ENCODE results near the gene TREX2. TPM values are rescaled to one million over a fixed set of nuclear protein-coding genes. Genes with fewer than 3 reads are reported as not detected.

The TREX2 gene
- total RNA-seq, 2 donors from 2014 or later = 0.94 TPM; not detected in 1

DNA sequence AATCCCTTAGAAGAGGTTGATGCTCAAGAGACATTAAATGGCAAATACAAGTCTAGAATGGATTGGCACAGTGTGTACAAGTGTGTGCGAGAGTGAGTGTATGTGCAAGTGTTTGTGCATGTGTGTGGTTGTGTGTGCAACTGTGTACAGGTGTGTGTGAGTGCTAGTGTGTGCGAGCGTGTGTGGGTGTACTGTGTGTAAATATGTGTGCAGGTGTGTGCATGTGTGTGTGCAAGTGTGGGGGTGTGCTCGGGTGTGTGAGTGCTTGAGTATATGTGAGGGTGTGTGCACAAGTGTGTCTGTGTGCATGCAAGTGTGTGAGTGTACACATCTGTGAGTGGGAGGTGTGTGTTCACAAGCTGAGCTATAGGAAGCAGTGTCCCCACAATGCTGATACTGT is 5.9 kb downstream of the TREX2 start:
- Histone ChIP-seq H3K4me3 (no peak overlapping the region), H3K27me3 (no peaks in the 10 kb centered on the region), H3K9me3 (no peaks in the 10 kb centered on the region), H3K4me1 (no peaks in the 10 kb centered on the region), H3K36me3 (no peaks in the 10 kb centered on the region), H3K27ac (no peak overlapping the region)
- TF ChIP-seq, protein P1, sequence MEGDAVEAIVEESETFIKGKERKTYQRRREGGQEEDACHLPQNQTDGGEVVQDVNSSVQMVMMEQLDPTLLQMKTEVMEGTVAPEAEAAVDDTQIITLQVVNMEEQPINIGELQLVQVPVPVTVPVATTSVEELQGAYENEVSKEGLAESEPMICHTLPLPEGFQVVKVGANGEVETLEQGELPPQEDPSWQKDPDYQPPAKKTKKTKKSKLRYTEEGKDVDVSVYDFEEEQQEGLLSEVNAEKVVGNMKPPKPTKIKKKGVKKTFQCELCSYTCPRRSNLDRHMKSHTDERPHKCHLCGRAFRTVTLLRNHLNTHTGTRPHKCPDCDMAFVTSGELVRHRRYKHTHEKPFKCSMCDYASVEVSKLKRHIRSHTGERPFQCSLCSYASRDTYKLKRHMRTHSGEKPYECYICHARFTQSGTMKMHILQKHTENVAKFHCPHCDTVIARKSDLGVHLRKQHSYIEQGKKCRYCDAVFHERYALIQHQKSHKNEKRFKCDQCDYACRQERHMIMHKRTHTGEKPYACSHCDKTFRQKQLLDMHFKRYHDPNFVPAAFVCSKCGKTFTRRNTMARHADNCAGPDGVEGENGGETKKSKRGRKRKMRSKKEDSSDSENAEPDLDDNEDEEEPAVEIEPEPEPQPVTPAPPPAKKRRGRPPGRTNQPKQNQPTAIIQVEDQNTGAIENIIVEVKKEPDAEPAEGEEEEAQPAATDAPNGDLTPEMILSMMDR (IDR thresholded peaks at IDR 0.05) = no peak
- DNase-seq (ENCODE audit: low spot score) = no peak

DNA sequence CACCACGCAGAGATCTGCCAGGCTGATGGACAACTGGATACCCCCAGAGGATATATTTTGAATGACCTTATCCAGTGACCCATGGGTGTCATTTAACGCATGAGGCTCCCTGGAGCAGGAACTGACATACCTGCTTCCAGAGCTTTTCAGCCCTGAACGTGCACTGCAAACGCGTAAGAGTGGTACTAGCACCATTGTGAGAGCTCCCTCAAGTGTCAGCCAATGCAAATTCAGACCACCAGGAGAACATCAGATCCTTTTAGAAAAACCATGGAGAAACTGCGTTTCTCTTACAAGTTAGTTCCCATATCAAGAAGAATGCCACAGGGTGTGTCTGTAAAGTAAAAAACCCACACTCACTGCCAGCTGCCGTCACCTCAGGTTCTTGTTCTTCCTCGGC is 7.3 kb downstream of the TREX2 start:
- no peaks in the 10 kb centered on the region for H3K36me3 ChIP-seq
- no peaks in the 10 kb centered on the region for H3K4me1 ChIP-seq
- no peaks in the 10 kb centered on the region for H3K27me3 ChIP-seq
- H3K4me3 ChIP-seq = no peak overlapping the region
- TF ChIP-seq, protein P1 (IDR thresholded peaks at IDR 0.05) = peak in 1 of 2 donors; percentile 51
- no peaks in the 10 kb centered on the region for H3K9me3 ChIP-seq
- no peak for DNase-seq (ENCODE audit: low spot score)
- H3K27ac ChIP-seq = no peak overlapping the region

DNA sequence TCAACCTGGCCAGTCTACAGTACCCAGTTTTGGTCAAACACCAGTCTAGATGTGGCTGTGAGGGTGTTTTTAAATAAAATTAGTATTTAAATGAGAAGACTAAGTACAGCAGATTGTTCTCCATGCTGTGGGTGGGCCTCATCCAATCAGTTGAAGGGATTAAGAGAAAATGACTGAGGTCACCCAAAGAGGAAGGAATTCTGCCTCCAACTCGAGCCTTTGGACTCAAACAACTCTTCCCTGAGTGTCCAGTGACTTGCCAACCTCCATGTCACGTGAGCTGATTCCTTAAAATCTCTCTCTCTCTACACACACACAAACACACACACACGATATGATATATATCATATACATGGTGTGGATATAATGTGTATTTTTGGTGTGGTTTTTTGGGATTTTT is 10.0 kb downstream of the TREX2 start:
- Histone ChIP-seq H3K4me3 (no peak overlapping the region), H3K9me3 (peaks cover 0 to 8% of the 10 kb centered on the region in 2 donors), H3K27me3 (no peaks in the 10 kb centered on the region), H3K4me1 (no peaks in the 10 kb centered on the region), H3K27ac (no peak overlapping the region), H3K36me3 (no peaks in the 10 kb centered on the region)
- TF ChIP-seq, protein P1 (IDR thresholded peaks at IDR 0.05) = no peak
- DNase-seq (ENCODE audit: low spot score) = no peak

DNA sequence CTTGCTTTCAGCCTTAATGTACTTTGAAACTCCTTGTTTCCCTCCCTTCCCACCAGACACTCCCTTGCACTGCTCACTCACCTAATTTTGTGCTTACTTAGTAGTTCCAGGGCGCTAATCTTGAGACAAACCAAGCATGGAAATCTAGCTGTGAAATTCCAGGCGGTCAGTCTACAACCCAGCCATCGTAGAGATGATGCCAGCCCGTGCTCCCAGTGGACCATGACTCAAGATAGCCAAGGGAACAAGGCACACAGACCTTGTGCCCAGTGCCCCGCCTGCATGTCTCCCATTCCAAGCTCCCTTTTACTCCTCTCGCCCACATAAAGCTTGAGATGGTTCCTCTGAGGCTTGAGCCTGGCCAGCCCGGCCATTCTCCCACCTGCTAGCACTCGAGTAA is 11.1 kb downstream of the TREX2 start:
- H3K4me1 ChIP-seq = no peaks in the 10 kb centered on the region
- H3K27me3 ChIP-seq = no peaks in the 10 kb centered on the region
- H3K27ac ChIP-seq = no peak overlapping the region
- TF ChIP-seq, protein P1 (IDR thresholded peaks at IDR 0.05) = no peak
- no peak for DNase-seq (ENCODE audit: low spot score)
- no peaks in the 10 kb centered on the region for H3K36me3 ChIP-seq
- H3K4me3 ChIP-seq = no peak overlapping the region
- peaks cover 0 to 11% of the 10 kb centered on the region in 2 donors for H3K9me3 ChIP-seq

DNA sequence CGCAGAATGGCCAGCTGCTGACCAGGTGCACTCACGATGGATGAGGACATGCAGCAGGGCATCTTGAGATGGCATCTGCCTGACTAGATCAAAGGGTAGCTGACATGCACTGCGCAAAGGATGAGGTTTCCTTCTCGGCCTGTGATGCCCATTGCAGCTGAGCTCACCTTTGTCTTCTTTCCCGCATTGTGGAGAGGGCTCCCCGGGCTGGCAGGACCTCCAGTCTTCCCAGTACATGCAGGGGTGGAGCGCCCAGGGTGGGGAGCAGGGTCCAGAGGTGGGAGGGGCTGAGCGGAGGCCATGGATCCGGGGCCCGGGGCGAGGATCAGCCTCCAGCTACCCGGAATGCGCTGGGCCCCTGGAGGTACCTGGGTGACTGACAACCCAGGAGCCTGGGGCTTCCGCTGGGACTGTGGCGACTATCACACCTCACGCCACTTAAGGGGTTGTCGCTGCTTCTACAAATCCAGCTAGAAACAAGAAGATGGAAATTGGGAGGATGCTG is 12.0 kb downstream of the TREX2 start:
- Histone ChIP-seq H3K4me3 (no peak overlapping the region), H3K27ac (no peak overlapping the region), H3K4me1 (no peaks in the 10 kb centered on the region), H3K27me3 (no peaks in the 10 kb centered on the region), H3K36me3 (no peaks in the 10 kb centered on the region), H3K9me3 (peaks cover 0 to 11% of the 10 kb centered on the region in 2 donors)
- no peak for DNase-seq (ENCODE audit: low spot score)
- TF ChIP-seq, protein P1 (IDR thresholded peaks at IDR 0.05) = no peak

DNA sequence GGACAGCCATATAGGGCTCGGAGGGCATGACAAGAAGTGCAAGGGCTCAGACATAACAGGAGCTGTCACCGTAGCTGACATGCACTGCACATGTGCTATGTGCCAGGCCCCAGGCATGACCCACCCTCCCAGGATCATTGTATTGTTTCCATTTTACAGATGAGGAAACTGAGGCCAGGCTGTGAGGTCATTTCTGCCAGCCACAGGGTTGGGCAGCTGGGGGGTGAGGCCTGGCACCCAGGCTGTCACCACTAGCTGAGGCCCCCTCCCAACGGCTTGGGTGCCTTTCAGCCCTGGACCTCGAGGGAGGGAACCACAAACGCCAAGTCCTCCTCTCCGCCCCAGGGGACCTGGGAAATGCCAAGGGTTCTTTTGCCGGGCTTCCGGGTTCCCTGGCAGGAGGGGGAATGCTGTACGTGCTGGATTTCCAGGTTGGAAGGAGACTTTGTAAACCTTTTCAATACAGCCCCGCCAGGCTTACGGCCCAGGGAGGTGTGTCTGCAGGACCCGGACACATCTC is 12.6 kb downstream of the TREX2 start:
- no peaks in the 10 kb centered on the region for H3K4me1 ChIP-seq
- peaks cover 0 to 11% of the 10 kb centered on the region in 2 donors for H3K9me3 ChIP-seq
- H3K36me3 ChIP-seq = no peaks in the 10 kb centered on the region
- no peak overlapping the region for H3K27ac ChIP-seq
- H3K27me3 ChIP-seq = no peaks in the 10 kb centered on the region
- no peak for DNase-seq (ENCODE audit: low spot score)
- TF ChIP-seq, protein P1 (IDR thresholded peaks at IDR 0.05) = no peak
- H3K4me3 ChIP-seq = no peak overlapping the region
